ENCODE data around the gene CCDC57.

GRCh38 chr17:82231312-82231561 lies 18.6 kb upstream of the CCDC57 start:
- TF ChIP-seq POLR2A (IDR thresholded peaks at IDR 0.05) (no peak), CTCF (IDR thresholded peaks at IDR 0.05) (no peak)

All from thyroid gland (tissue), 4 donors.